Stimulated activated CD4-positive, alpha-beta T cell treated with anti-CD3 and anti-CD28 coated beads, Interleukin-4, amount 100 ng/mL, for 4 hours (primary cell): ENCODE data around the gene HNRNPLL.
A peak's percentile ranks its signal among the peaks of the same experiment; 100 is the strongest.
"Not testable (repeated sequence)": the region's sequence is repeated elsewhere in the genome, so short reads cannot be mapped to it uniquely, and the experiment has no call there.

Experiments
- DNase-seq, 2 experiments: peaks; one replicate each; pipeline ENCODE4 v3.0.0-alpha.2; 2020

HNRNPLL gene

DNA sequence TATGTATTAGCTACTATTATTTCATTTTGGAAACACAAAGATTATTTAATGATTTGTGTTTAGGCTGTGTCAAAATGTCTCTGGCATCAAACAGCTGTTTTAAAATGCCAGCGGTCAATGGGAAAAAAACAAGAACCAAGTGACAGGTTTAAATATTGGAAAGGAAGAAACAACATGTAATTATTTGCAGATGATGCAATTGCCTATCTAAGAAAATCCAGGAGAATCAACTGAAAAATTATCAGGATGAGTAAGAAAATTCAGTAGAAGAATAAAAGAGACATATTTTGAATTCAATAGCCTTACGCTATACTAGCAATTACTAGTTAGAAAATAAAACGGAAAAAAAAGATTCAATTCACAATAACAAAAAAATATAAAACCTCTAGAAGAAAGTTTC lies 51.6 kb downstream of the HNRNPLL start:
- DNase-seq = no peak

DNA sequence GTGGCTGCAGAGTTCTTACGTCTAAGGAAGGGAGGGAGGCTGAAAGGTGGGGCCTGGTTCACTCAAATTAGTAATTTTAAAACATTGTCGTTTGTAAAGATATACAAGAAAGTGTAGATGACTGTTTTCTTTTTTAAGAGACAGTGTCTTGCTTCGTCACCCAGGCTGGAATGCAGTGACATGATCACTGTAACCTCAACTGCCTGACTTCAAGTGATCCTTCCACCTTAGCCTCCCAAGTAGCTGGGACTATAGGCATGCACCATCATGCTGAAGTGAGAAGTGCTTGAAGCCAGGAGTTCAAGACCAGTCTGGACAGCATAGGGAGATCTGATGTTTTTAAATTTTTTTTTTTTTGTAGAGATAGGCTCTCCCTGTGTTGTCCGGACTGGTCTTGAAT lies 52.9 kb downstream of the HNRNPLL start:
- no peak for DNase-seq

DNA sequence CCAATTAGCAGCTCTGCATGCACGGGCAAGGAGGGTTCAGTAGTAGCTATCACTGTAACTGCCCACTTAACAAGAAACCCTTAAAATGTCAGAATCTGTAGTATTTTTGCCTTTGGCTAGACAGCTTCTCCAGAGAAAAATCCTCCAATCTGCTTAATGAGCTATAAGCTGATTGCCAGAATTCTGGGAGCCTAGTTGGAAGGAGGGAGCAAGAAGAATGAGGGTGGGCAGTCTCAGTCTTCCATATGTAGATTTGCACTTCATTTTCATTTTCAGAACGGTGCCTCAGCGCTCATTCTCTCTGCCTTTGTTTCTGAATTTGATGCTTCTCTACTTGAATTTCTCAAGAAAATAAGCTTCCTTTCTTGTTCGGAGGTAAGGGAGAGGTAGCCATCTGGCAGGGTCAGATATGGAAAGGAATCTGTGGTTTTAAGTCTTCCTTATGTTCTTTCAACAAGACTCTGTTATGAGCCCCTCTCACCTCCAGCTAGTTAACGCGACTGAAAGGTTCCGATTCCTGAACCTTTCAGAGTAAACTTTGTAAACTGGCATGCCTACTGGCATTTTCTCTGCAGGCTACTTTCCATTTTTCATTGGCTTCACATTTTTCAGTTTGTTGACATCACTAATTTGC lies 53.5 kb downstream of the HNRNPLL start:
- DNase-seq = no peak

DNA sequence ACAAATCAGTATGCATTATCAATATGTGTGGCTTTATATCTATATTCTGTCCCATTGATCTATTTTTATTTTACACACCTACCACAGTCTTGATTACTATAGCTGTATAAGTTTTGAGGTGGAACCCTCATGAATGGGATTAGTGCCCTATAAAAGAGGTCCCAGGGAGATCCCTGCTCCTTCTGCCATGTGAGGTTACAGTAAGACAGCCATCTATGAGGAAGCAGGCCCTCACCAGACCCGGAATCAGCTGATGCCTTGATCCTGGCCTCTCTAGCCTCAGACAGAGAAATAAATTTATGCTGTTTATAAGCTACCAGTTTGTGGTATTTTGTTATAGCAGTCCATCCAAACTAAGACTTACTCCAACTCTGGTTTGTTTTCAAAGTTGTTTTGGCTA lies 54.9 kb downstream of the HNRNPLL start:
- DNase-seq = no peak

DNA sequence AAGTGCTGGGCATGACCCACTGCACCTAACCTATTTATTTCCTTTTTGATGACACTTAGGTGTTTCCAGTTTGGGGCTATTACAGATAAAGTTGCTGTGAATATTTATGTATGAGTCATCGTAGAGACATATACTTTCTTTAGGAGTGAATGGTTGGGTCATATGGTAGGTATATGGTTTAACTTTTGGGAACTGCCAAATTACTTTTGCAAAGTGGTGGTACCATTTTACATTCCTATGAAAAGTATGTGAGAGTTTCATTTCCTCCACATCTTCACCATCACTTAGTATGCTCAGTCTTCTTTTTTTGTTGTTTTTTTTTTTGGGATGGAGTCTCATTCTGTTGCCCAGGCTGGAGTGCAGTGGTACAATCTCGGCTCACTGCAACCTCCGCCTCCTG lies 56.1 kb downstream of the HNRNPLL start:
- DNase-seq = no peak

DNA sequence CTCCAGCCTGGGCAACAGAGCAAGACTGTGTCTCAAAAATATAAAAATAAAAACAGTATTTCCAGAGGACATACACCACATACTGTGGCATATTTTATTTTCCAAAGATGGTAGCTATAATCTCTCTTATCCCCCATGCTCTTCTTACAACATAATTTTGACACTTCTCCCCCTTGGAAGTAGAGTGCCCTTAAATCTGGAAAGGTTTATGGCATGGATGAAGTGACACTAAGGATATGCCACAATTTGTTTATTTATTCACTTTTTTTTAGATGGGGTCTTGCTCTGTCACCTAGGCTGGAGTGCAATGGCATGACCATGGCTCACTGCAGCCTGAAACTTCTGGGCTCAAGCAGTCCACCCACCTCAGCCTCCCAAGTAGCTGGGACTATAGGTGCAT lies 56.7 kb downstream of the HNRNPLL start:
- DNase-seq = no peak

DNA sequence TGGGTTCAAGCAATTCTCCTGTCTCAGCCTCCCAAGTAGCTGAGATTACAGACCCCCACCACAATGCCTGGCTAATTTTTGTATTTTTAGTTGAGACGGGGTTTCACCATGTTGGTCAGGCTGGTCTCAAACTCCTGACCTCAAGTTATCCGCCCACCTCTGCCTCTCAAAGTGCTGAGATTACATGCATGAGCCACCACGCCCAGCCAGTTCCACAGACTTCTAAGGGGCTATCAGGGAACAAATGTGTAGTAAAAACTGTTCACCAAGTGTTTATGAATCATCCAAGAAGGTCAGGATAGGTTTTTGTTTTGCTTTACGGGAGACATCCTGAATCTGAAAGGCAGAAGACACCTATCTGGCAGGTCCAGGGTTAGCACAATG lies 60.5 kb downstream of the HNRNPLL start:
- DNase-seq = peak in 1 of 2 experiments; percentile 9

DNA sequence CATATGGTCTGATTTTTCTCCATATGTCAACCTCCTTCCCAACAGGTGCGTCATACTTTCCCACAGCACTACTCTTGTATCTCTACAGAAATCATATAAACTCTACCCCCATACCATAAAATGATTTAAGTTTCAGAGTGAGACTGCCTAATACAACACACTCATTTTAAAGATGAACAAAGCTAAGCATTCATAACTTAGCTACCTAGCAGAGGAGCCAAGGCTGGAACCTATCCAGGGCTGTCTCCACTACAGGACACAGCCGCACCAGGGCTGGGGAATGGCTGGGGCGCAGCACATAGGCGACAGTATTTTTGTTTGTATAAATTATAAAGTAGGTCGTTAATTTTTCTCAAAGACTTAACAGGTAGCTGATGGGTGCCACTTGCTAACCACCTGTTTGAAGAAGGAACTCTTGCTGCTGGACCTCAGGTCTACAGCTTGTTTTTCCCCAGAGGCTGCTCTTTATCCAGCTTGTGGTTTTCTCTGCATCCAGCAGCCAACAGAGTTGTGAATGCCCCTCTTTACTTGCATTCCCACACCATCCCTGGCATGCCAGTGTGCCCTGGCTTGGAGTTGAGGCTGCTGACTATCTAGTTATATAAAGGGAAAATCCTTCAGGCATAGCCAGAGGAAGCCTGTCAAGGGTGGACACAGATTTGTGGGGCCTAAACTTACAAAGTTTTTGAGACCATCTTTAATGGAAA lies 62.0 kb downstream of the HNRNPLL start:
- DNase-seq = no peak

DNA sequence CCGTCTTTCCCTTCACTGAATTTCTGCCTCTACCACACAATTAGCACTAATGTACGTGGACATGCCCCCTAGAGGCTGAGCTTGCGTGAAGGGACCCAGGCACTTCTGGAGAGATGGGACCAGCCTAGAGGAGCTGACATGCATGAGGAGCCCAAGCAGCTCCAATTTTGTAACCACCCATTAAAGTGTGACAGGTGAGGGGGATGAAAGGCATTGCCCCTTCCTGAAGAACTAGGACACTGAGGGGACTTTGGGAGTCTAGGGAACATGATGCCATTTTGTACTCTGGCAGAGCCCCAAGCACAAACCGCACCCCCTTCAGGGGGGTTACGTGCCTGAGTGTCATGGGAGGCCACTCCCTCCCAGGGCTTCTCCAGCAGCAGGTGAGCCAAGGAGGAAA lies 63.6 kb downstream of the HNRNPLL start:
- no peak for DNase-seq

DNA sequence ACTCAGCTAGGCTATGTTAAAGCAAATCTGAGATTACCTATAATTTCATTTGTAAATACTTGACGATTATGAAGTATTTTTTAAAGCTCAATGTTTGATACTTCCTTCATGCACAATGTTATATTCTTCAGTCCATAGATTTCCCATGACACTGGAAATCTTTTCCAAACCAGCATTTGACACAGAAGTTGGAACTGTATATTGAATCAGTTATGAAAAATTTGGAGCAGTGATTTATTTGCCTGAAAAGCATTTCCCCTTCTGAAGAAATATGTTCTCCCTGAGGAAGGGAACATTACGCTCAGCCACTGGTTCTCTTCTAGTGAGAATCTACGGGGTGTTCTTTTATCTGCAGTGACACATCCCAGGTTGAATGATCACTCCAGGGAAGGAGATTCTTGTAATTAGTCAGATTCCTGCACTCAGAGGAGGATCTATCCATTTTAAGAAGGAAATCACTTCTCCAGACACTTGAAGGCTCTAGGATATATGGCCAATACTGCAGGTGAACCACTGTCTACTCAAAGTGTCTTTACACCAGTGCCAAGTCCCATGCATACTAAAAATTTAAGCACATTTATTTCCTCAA lies 64.7 kb downstream of the HNRNPLL start:
- DNase-seq = no peak

DNA sequence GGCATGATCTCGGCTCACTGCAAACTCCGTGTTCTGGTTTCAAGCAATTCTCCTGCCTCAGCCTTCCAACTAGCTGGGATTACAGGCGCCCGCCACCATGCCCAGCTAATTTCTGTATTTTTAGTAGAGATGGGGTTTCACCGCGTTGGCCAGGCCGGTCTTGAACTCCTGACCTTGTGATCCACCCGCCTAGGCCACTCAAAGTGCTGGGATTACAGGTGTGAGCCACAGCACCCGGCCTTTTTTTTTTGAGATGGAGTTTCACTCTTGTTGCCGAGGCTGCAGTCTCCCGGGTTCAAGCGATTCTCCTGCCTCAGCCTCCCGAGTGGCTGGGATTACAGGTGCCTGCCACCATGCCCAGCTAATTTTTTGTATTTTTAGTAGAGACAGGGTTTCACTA lies 65.4 kb downstream of the HNRNPLL start:
- DNase-seq = not testable (repeated sequence)

DNA sequence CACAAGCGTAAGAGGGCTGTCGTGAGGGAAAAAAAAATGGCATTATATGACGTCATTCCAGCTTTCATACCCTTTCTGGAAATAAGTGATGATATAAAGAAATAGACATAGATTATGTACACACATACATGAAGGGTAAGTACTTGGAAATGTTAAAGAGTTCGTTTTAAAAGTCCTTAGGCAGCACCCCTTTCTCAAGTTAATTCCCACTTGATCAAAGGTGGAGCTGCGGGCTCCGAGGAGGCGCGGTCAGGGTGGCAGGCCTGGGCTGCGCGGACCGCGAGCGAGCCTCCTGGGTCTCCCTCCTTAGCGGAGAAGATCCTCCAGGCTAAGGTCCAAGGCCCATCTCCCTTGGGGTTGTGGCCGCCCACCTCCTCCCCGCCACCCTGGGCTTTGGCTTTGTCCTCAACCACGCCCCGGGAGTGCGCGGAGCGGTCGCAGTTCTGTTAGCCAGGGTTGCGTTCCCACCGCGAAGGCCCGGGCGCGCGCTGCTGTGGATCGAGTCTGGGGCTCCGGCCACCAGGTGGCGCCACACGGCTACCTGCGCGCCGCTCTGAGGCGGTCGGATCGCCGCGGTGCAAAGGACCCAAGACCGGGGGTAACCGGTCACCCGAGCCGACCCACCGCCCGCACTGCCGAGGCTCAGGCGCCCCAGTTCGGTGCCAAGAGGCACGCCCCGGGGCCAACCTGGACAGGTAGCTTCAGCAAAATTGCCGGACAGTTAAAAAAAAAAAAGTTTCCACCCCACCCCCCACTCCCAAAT lies 66.8 kb downstream of the HNRNPLL start:
- peak; percentile 62 to 88 for DNase-seq

DNA sequence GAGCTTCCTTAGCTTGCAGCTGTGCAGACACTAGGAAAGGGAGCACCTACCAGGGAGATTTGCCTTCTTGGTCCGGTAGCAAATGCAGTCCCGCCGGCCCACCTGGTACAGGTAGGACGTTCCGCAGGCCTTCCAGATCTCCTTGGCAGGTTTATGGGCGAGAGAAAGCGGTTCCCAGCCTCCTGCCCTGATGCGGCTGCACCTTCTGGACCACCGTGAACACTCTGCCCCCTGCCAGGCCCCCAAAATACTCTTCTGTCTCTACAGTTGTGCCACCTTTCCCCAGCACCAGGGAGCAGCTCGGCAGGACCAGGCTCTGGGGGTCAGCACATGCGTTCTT lies 67.4 kb downstream of the HNRNPLL start:
- DNase-seq = no peak

DNA sequence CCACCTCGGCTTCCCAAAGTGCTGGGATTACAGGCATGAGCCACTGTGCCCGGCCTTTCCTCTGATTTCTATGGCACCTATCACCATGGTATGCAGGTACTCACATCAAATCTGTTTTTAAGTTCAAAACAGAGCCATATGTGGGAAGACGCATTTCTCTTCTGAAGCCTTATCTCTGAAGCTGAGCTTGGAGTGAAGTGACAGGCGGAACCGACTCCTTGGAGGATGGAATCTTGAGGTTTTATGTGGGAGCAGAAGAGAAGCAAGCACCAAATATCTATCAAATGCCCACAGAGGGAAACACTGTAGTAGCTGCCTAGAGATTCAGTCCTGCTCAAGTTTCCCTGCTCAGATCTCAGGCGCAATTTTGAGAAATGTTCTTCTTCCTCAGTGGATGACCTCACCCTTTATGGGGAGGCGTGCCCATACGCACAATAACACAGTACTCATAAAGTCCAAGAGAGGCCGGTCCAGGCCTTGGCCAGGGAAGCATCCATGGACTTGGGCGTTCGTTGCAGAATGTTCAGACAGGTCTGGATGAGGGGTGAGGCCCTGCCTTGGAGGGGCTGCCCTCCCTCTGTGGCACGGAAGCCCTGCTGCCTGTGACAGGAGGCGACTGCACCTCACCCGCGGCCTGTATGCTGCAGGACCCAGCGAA lies 67.9 kb downstream of the HNRNPLL start:
- no peak for DNase-seq

DNA sequence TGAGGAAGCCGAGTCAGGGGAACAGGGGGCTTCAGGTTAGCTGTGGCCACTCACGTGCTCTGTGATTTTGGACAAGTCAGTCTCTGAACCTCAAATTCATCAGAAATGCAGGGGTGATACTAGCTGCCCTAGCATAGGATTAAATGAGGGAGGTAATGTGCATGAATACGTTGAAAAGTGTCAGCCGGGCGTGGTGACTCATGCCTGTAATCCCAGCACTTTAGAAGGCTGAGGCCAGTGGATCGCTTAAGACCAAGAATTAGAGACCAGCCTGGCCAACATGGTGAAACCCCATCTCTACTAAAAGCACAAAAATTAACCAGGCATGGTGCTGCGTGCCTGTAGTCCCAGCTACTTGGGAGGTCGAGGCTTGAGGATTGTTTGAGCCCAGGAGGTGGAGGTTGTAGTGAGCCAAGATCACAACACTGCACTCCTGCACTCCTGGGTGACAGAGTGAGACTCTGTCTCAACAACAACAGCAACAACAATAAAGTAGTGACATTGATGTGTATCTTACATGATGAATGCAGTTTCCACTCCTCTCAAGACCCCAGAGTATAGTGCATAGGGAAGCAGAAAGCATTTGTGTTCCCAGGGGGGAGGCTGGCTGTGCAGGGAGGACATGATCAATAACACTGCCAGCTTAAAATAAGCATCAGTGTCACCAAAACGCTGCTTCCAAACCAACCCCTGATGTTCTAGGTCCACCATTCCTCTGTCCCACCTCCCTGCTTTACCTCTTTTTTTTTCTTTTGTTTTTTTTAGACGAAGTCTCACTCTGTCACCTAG lies 68.8 kb downstream of the HNRNPLL start:
- DNase-seq = no peak

DNA sequence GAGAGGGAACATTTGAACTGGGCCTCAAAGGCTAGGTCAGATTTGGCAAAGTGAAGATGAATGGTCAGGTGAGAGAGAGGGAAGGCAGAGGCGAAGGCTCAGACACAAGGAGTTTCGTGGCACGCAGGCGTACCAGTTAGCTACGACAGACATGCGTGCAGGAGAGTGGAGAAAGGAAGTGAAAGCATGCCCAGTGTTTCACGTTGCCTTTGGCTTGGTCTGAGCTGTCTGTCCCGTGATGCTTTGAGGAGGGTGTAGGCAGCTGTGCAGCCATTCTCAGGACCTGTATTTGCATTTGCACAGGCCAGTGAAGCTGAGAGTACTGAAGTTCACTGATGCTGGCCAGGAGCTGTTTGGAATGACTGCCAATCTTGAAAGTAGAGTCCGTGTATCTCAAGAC lies 69.5 kb downstream of the HNRNPLL start:
- no peak for DNase-seq

DNA sequence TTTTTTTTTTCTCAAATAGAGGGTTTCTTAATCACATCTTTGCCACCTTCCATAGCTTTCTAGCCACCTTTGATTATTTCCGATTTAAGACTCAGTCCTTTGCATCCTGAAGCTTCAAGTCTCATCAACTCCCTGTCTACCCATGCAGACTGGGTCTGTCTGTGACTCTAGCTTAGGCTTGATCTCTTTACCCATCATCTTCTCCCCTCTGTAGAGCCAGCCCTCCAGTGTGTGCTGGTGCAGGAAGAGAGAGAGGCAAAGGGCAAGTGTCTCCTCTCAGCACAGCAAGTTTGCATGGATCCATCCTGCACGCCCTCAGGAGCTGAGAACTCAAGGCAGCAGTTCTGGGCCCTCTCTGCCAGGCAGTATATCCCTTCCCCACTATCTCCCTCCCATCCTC lies 70.4 kb downstream of the HNRNPLL start:
- no peak for DNase-seq

DNA sequence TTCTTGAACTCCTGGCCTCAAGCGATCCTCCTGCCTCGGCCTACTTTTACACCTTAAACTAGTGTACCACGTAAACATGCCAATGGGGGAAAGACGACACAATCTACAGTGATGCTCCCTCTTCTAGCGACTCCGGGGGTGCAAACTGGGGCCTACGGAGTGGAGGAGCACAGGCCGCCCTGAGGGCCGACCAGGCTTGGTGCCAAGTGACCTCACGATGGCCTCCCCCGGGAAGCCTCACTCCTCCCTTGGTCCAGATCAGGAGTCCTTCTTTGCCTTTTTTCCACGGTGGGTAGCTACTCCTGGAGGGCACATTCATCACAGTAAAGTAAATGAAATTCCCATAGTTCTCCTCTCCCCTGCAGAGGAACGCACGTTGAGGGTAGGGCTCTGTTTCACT lies 73.5 kb downstream of the HNRNPLL start:
- no peak for DNase-seq

DNA sequence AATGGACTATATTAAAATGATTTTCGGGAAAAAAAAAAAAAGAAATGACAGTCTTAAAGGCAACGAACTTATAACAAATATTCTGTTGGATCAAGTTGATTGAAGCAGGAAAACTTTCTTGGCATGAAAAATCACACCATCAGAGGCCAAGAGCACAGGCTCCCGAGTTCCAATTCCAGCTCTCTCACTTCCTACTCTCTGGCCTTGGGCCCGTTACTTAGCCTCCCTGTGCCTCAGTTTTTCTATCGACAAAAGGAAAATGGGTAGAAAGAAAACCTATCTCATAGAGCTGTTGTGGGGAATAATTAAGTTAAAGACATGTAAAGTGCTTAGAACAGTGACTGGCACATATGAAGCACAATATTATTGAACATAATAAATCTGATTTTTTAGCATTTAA lies 74.2 kb downstream of the HNRNPLL start:
- no peak for DNase-seq

DNA sequence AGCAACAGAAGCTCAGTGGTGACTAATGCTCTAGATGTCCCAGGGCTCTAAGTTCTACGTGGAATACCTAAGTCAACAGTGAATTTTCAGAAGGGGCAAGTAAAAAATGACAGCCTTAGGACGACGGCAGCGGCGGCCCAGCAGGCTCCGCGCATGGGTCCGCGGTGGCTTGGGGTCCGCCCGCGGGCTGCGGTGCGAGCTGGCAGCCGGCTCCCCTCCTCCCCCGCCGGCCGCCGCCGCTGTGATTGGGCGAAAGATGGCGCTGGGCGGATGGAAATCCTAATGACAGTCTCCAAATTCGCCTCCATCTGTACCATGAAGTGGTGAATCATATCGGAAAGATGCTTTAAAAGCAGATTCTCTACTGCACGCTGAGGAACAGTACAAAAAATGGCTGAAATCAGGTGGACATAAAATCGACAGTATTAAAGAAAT lies 74.7 kb downstream of the HNRNPLL start:
- DNase-seq = peak; percentile 33 to 48

DNA sequence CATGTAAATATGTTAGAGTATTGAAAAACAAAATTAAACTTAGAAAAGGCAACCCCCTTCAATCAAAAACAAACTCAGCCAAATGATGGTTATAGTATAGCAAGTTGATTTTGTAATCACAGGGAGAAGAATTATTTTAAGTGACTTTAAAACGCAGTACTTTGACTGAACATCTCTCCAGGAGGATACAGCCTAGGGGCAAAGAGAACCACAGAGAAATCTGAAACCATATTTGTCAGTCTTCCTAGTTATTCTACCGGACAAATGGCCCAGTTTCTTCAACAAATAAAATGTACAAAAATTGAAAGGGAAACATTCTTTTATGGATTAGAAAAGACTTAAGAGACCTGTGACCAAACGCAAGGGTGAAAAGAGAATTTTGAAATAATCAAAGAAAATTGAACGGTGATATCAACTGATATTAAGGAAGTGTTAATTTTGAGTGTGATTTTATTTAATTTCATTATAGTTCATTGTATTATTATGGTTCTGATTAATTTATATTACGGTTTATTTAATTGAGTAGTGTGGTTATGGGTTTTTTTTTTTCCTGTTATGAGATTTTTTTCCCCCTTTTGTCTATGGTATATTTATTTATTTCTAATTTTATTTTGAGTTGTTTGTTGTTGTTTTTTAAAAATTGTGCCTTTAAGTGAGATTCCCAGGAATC lies 75.3 kb downstream of the HNRNPLL start:
- no peak for DNase-seq

DNA sequence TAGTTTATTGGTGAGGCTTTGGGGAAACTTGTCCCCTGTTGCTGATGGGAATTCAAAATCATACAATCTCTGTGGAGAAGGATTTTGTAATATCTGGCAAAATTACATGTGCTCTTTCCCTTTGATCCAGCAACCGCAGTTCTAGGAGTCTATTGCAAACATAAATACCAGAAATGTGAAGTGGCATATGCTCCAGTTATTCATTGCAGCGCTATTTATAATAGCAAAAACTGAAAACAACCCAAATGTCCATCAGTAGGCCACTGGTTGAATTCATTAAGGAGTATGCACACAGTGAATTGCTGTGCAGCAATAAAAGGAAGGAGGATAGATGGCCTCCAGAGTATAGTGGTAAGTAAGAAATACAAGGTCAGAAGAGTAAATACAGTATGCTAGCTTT lies 76.5 kb downstream of the HNRNPLL start:
- DNase-seq = no peak
